ENCODE data around the gene GPR45.
"Not testable (repeated sequence)": the region's sequence is repeated elsewhere in the genome, so short reads cannot be mapped to it uniquely, and the experiment has no call there.

Gene GPR45

DNA sequence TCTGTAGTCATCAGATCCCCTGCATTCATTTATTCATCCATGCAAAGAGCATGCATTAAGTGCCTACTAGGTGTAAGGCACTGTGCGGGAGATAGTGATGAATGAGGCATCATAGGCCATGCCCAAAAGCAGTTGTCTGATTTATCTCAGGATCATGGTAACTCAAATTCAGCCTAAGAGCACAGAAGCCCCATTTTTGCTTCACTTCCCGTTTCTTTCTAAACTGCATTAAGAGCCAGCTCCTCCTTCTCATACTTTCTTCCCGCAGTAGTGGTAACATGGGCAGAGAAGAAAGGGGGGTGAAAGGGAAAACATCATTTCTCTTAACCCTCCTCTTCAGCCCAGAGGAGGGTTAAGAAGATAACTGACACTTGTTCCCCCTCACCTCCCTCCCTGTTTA, 2.9 kb downstream of the GPR45 start:
- Mint-ChIP-seq H3K4me1 (ENCODE audit: low read depth) (no peaks in the 10 kb centered on the region), H3K27ac (no peak overlapping the region), H3K27me3 (peaks cover 2% of the 10 kb centered on the region), H3K4me3 (no peak overlapping the region), H3K36me3 (peaks cover 2% of the 10 kb centered on the region), H3K9me3 (ENCODE audit: low read depth) (no peaks in the 10 kb centered on the region)

DNA sequence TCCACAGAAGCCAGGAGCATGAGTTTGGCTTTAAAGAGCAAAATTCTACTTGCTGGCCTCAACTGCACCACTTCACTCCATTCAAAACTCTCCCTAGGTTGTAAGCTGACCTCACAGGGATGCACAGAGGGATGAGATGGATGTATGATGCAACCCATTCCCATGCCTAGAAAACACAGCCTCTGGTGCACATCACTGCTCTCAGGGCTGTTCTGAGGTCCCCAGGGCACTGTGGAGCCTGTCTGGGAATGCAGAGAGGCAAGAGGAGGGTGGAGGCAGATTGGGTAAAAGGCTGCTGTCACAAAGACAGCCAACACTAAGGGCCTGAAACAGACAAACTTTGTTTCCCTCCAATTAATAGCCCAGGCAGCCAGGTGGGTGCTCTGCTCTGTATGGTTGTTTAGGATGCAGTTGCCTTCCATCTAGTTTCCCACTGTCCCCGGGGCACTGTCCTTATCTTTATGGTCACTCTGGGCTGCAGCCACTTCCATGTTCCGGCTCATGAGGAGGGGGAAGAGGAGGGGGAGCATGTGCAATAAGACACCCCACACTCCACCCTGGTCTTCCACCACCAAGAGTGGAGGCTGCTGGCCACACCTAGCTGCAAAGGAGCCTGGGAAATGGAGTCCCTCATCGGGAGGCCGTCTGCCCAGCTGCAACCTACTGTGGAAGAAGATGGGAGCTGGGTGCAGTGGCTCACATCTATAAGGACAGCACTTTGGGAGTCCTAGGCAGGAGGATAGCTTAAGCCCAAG, 7.0 kb downstream of the GPR45 start:
- Mint-ChIP-seq H3K4me1 (ENCODE audit: low read depth) (no peaks in the 10 kb centered on the region), H3K36me3 (peaks cover 4% of the 10 kb centered on the region), H3K4me3 (no peak overlapping the region), H3K9me3 (ENCODE audit: low read depth) (no peaks in the 10 kb centered on the region), H3K27me3 (no peaks in the 10 kb centered on the region), H3K27ac (no peak overlapping the region)

DNA sequence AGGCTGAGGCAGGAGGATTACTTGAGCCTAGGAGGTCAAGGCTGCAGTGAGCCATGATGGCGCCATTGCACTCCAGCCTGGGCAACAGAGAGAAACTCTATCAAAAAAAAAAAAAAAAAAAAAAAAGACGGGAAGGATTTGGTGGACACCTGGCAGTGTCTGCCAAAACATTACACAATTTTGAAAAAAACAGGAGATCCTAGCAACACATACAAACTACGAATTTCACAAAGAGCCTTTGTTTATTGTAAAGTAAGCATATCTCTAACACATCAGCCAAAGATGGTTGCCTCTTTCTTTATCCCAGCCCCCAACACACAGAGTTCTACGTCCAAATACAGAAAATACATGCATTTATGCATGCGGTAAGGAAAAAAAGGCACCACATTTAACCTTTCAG, 7.6 kb downstream of the GPR45 start:
- H3K4me3 Mint-ChIP-seq, result no peak overlapping the region

DNA sequence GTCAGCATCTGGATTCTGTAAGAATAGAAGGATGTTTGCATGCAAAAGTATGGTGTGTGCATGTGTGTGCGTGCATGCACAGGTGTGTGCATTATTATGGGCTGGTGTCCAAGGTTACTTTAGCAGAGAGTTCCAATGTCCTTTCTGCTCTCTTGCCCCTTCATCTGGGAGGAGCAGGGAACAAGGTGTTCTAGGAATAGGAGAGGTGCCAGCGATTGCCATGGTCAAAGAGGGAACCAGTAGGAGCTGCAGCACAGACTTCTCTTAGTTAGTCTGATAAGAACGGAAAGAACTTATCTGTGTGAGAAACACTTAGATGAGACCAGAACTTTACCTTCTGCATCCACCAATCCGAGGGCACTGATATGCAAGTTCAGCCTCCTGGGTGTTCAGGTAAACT, 8.3 kb downstream of the GPR45 start:
- Mint-ChIP-seq H3K36me3 (peaks cover 4% of the 10 kb centered on the region), H3K4me1 (ENCODE audit: low read depth) (no peaks in the 10 kb centered on the region), H3K27me3 (no peaks in the 10 kb centered on the region), H3K27ac (no peak overlapping the region), H3K4me3 (no peak overlapping the region), H3K9me3 (ENCODE audit: low read depth) (no peaks in the 10 kb centered on the region)

More for the DNA sequence above, 7.6 kb downstream of the GPR45 start:
- peaks cover 4% of the 10 kb centered on the region for H3K36me3 Mint-ChIP-seq
- no peaks in the 10 kb centered on the region for H3K4me1 Mint-ChIP-seq (ENCODE audit: low read depth)
- H3K27me3 Mint-ChIP-seq, result no peaks in the 10 kb centered on the region
- no peak overlapping the region for H3K27ac Mint-ChIP-seq
- no peaks in the 10 kb centered on the region for H3K9me3 Mint-ChIP-seq (ENCODE audit: low read depth)

DNA sequence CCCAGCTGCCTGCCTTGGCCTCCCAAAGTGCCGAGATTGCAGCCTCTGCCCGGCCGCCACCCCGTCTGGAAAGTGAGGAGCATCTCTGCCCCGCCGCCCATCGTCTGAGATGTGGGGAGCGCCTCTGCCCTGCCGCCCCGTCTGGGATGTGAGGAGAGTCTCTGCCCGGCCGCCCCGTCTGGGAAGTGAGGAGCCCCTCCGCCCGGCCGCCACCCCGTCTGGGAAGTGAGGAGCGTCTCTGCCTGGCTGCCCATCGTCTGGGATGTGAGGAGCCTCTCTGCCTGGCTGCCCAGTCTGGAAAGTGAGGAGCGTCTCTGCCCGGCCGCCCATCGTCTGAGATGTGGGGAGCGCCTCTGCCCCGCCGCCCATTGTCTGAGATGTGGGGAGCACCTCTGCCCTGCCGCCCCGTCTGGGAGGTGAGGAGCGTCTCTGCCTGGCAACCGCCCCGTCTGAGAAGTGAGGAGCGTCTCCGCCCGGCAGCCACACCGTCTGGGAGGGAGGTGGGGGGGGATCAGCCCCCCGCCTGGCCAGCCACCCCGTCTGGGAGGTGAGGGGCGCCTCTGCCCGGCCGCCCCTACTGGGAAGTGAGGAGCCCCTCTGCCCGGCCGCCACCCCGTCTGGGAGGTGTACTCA, 9.6 kb downstream of the GPR45 start:
- H3K4me1 Mint-ChIP-seq (ENCODE audit: low read depth); H3K4me3 Mint-ChIP-seq; H3K9me3 Mint-ChIP-seq (ENCODE audit: low read depth); H3K27ac Mint-ChIP-seq; H3K36me3 Mint-ChIP-seq; H3K27me3 Mint-ChIP-seq: not testable (repeated sequence)

DNA sequence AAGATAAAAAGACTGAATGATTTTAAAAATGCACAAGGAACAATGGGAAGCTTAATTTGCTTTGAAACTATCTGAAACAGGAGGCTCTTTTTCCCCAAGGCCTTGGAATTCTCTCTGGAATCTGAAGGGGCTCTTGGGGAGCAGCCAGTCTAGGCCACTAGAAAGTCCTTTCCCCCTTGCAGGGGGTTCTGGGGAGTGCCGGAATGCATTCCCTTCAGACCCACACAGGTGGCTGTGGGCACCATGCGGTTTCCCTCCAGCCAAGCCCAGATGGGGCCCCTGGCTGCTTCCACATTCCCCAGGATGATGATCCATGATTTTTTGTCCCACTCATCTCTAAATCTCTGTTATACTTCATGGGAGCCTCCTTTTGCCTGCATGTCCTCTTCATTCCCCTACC, 10.7 kb downstream of the GPR45 start:
- Mint-ChIP-seq H3K4me1 (ENCODE audit: low read depth) (no peaks in the 10 kb centered on the region), H3K27ac (no peak overlapping the region), H3K9me3 (ENCODE audit: low read depth) (no peaks in the 10 kb centered on the region), H3K36me3 (peaks cover 4% of the 10 kb centered on the region), H3K4me3 (no peak overlapping the region), H3K27me3 (peaks cover 5% of the 10 kb centered on the region)

DNA sequence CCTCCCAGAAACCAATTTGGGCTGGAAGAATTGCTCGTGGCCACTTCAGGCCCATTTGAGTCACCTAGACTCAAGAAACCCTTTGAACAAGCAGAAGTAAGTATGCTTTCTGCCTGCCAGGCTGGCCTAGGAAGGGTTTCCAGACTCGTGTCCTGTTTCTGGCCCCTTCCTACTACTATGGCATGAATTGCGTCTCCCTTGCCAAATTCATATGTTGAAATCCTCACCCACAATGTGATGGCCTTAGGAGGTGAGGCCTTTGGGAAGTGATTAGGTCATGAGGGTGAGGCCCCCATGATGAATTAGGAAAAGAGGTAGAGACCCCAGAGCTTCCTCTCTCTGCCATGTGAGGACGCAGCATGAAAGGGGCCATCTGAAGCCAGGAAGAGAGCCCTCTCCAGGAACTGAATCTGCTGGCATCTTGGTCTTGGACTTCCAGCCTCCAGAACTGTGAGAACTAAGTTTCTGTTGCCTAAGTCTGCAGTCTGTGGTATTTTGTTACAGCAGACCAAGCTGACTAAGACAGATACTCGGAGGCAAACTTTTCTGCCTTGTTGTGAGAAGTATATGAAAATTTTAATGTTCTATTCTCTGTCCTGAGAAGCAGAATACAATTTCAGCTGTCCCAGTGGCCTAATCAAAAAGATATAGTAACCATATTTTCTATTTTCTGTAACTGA, 13.1 kb downstream of the GPR45 start:
- Mint-ChIP-seq H3K4me1 (ENCODE audit: low read depth) (no peaks in the 10 kb centered on the region), H3K27me3 (peaks cover 6% of the 10 kb centered on the region)

DNA sequence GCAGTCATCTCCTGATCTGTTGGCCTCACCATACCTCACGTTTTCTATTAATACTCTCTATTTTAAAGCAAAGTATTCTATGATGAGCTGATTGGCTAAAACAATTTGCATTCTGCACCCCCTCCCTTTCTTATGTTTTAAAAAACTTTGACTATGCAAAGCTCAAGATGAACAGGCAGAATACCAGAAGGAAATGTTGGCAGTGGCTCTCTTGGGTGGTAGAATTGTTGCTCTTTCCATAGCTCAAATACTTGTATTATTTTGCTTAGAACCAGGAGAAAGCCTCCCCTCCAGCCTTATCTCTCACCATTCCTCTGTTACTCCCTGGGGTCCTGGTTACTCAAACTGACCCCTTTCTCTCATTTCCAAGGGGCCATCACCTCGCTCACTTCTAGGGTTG, 14.4 kb downstream of the GPR45 start:
- no peaks in the 10 kb centered on the region for H3K4me1 Mint-ChIP-seq (ENCODE audit: low read depth)
- no peak overlapping the region for H3K27ac Mint-ChIP-seq
- no peaks in the 10 kb centered on the region for H3K36me3 Mint-ChIP-seq
- no peak overlapping the region for H3K4me3 Mint-ChIP-seq
- H3K9me3 Mint-ChIP-seq (ENCODE audit: low read depth), result no peaks in the 10 kb centered on the region
- H3K27me3 Mint-ChIP-seq, result peaks cover 6% of the 10 kb centered on the region

More for the DNA sequence above, 13.1 kb downstream of the GPR45 start:
- peaks cover under 1% of the 10 kb centered on the region for H3K36me3 Mint-ChIP-seq
- H3K27ac Mint-ChIP-seq, result no peak overlapping the region
- no peak overlapping the region for H3K4me3 Mint-ChIP-seq
- no peaks in the 10 kb centered on the region for H3K9me3 Mint-ChIP-seq (ENCODE audit: low read depth)

DNA sequence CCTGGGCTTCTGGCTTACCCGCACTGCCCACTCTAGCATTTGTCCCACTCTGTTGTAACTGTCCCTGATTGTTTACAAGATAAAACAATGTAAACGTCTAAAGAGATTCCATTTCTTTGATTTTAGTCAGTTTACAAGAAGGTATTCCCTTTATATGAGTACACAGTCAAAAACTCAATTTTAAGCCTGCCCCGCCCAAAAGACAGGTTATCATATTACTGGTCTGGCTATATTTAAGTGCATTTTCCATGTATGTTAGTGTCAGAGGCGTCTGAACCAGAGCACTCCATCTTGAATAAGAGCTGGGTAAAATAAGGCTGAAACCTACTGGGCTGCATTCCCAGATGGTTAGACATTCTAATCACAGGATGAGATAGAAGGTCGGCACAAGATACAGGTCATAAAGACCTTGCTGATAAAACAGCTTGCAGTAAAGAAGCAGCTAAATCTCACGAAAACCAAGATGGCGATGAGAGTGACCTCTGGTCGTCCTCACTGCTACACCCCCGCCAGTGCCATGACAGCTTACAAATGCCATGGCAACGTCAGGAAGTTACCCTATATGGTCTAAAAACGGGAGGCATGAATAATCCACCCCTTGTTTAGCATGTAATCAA, 15.0 kb downstream of the GPR45 start:
- Mint-ChIP-seq H3K27ac (no peak overlapping the region), H3K9me3 (ENCODE audit: low read depth) (no peaks in the 10 kb centered on the region), H3K4me1 (ENCODE audit: low read depth) (no peaks in the 10 kb centered on the region), H3K36me3 (no peaks in the 10 kb centered on the region), H3K27me3 (peaks cover 6% of the 10 kb centered on the region), H3K4me3 (no peak overlapping the region)

DNA sequence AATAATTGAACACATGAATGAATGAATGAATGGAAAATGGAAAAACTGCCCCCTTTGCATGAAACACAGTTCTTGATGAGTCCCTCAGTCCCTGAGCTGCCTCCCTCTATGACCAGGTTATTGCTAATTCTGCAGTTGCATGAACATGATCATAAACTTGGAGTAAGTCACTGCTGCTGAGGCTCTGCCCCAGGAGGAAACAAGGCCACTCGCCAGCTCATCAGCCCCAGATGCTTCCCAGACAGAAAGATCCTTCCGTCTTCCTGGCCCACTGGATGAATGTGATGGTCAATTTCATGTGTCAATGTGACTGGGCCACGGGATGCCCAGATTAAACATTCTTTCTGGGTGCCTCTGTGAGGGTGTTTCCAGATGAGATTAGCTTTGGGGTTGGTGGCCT, 16.4 kb downstream of the GPR45 start:
- Mint-ChIP-seq H3K27ac (no peak overlapping the region), H3K4me1 (ENCODE audit: low read depth) (no peaks in the 10 kb centered on the region), H3K4me3 (no peak overlapping the region), H3K27me3 (peaks cover 6% of the 10 kb centered on the region), H3K9me3 (ENCODE audit: low read depth) (no peaks in the 10 kb centered on the region), H3K36me3 (no peaks in the 10 kb centered on the region)

DNA sequence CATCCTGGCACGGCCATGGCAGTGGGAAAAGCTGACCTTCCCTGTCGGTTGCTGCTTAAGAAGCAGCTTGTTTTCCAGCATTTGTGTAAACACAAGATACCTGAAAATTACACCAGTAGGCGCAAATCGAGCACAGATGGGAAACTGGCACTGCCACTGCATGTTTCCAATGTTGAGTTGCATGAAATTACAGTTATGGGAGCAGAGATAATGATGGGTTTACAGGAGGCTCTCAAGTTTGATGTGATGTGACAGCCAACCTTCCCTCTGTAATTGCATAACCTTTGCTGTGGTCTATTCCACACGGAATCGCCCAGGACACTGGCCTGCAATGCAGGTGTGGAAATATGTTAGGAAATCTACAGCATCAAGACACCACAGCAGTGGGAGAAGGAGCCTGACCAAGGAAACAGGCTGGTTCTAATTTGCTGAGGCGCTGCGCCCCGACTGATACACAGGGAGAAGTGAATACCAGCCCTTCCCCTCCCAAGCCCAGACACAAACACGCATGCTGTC, 17.4 kb downstream of the GPR45 start:
- Mint-ChIP-seq H3K36me3 (no peaks in the 10 kb centered on the region), H3K27ac (no peak overlapping the region), H3K27me3 (peaks cover 6% of the 10 kb centered on the region), H3K9me3 (ENCODE audit: low read depth) (no peaks in the 10 kb centered on the region), H3K4me1 (ENCODE audit: low read depth) (no peaks in the 10 kb centered on the region), H3K4me3 (no peak overlapping the region)

DNA sequence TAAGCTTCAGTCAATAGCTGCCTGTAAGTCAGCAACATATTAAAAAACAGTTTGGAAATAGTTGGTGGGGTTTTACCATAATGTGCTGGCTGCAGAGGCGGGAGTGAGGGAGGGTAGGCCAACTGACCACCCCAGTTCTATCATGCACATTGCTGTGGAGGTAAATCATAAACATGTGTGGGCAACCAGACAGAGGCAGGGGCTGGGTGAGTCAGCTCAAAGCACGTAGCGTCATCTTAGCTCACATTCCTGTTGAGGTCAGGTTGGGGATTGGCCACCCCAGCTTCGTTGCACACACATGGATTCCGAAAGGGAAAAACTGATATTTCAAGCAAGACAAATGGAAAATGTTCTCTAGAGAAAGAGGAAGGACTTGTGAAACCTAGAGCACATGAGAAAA, 19.5 kb downstream of the GPR45 start:
- Mint-ChIP-seq H3K36me3 (peaks cover 5% of the 10 kb centered on the region), H3K9me3 (ENCODE audit: low read depth) (no peaks in the 10 kb centered on the region), H3K4me1 (ENCODE audit: low read depth) (no peaks in the 10 kb centered on the region)

DNA sequence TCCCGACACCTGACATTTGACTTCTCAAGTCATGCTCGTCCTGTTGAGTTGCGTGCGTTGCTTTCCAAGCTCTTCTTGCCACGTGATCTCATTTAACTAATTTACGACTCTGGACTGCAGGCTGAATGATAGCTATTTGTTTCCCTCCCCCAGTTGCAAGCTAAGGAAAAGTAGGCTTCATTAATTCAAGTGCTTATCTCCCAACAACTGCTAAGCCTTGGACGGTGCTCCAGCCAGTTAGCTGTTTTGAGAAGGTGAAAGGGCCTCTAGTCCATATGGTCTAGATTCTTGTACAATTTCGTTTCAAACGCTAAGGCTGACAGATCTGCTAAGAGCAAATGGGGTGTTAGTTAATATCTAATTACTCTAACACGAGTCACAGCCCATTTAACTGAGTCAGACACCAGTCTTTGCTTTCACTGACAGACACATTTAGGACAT, 21.1 kb downstream of the GPR45 start:
- Mint-ChIP-seq H3K4me1 (ENCODE audit: low read depth) (no peaks in the 10 kb centered on the region), H3K4me3 (no peak overlapping the region), H3K27ac (no peak overlapping the region), H3K27me3 (no peaks in the 10 kb centered on the region), H3K36me3 (peaks cover 10% of the 10 kb centered on the region), H3K9me3 (ENCODE audit: low read depth) (no peaks in the 10 kb centered on the region)

More for the DNA sequence above, 19.5 kb downstream of the GPR45 start:
- H3K27ac Mint-ChIP-seq, result no peak overlapping the region
- no peak overlapping the region for H3K4me3 Mint-ChIP-seq
- peaks cover 5% of the 10 kb centered on the region for H3K27me3 Mint-ChIP-seq

DNA sequence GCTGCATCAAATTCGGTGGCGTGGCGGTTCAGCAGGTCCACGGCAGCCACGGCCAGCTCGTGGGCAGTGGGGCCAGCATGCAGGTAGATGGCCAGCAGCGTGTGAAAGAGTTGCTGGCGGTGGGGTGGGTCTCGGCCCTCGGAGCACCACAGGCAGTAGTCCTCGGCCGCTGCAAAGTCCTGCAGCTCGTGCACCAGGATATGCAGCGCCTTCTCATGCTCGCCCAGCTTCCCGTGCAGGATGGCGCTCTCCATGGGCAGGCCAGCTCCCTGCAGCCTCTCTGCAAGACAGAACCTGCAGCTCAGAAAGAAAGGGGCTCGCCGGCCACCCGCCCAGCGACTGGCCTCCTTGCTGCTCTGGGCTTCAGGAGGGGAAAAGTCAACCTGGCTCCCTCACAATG, 27.9 kb downstream of the GPR45 start:
- Mint-ChIP-seq H3K27ac (no peak overlapping the region), H3K27me3 (no peaks in the 10 kb centered on the region), H3K4me1 (ENCODE audit: low read depth) (no peaks in the 10 kb centered on the region), H3K4me3 (no peak overlapping the region), H3K9me3 (ENCODE audit: low read depth) (no peaks in the 10 kb centered on the region), H3K36me3 (peaks cover 10% of the 10 kb centered on the region)

Measured in activated naive CD8-positive, alpha-beta T cell (primary cell).